HG02885 (cell line): ENCODE data around the gene USP28.
A peak's percentile ranks its signal among the peaks of the same experiment; 100 is the strongest.
"Not testable (repeated sequence)": the region's sequence is repeated elsewhere in the genome, so short reads cannot be mapped to it uniquely, and the experiment has no call there.

Source experiments
- ATAC-seq: cut with Tn5 transposase; IDR thresholded peaks from one replicate; pipeline ENCODE4 v1.9.1; 2021; ENCODE audit warnings: mild to moderate bottlenecking; ENCODE audit not compliant: unreplicated experiment, poor library complexity

USP28 gene

DNA sequence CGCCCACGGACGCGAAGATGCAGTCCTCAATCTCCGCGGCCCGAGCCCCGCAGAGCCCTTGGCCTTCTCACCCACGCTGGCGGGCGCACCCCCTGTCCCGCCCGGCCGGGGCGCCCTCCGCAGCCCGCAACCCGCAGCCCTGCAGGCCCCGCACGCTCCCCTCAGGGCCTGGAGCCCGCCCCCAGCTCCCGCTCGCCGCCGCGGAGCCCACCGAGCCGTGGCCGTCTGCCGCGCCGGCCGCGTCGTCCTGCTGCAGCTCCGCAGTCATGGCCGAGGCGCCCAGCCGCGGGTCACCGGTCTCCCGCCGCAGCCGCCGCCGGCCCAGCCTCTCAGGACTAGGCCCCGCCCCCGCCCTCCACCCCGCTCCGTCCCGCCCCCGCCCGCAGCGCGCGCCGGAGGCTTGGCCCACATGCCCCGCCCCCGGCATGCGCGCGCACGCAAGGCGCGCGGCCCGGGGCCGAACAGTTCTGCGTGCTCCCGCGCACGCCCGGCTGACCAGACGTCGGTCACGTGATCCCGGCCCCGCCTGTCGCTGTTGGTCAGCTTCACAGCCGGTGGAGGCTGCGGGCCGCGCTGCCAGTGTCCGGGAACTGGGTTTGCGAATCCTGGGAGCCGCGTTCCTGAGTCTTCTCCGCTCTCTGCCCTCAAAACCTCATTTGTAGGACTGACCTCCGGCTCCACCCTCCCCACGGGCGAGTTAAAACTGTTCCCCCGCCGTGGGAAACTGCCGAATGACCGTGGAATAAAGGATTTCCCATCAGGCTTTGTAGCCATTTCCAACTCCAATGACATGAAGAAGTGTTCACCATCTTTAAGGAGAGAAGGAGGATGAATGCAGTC lies at the start of gene USP28:
Gene USP28 (minus strand): TSS at position 339 of the 840 bp plus-strand sequence. CDS start 71 bp downstream, at position 268.
- peak; percentile 87 for ATAC-seq

- no peak for ATAC-seq
Observed at GRCh38 chr11:113923572-113923971, 48.2 kb upstream of the USP28 start.

DNA sequence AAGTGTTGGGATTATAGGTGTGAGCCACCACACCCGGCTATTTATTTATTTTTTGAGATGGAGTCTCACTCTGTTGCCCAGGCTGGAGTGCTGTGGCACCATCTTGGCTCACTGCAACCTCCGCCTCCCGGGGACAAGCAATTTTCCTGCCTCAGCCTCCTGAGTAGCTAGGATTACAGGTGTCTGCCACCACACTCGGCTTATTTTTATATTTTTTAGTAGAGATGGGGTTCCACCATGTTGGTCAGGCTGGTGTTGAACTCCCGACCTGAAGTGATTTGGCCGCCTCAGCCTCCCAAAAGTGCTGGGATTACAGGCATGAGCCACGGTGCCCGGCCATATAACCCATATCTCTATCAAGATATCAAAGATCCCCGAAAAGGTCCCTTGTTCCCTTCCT lies 36.1 kb upstream of the USP28 start:
- ATAC-seq, result not testable (repeated sequence)

GRCh38 chr11:113908098-113908497 lies 32.7 kb upstream of the USP28 start:
- no peak for ATAC-seq

GRCh38 chr11:113907681-113908080 lies 32.3 kb upstream of the USP28 start:
- ATAC-seq, result no peak

GRCh38 chr11:113907152-113907551 lies 31.8 kb upstream of the USP28 start:
- no peak for ATAC-seq

- ATAC-seq, result no peak
Observed at GRCh38 chr11:113906516-113906915, 31.1 kb upstream of the USP28 start.

- ATAC-seq, result no peak
Observed at GRCh38 chr11:113906038-113906437, 30.7 kb upstream of the USP28 start.

GRCh38 chr11:113904379-113905101 lies 29.2 kb upstream of the USP28 start, which contains the start of gene HTR3B:
TSS of gene HTR3B (plus strand) at chr11:113904796. CDS start at chr11:113904934, 138 bp downstream.
- ATAC-seq, result no peak

- ATAC-seq, result no peak
Observed at GRCh38 chr11:113901141-113901540, 25.8 kb upstream of the USP28 start.

DNA sequence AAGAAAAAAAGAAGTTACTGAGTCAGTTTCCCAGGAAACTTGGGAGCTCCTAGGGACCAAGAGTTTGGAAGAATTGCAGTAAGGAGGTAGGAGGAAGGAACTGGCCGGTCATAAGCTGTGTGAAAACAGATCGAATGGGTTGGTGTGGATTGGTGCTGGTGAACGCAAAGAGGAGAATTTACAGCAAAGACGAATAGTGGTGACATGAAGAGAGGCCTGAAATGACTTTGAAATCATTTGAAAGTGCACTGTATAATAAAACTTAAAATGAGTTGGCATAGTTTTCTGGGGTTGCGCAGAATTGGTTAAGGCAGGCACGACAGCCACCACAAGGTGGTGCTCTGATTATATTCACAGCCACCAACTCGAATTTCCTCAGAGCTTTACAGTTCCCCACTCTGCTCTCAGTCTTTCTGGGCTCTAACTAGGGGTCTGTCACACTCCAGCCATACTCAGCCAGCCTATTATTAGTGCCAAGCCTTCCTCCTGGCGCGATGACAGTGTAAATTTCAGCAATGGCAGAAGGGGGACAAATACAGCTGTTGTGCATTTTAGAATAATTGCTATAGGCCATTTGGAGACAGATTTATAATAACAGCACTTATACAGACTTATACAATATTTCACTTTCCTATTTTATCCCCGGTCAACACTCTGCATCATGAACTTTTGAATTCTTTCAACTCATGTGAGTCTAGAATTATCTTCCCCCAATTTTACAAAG lies 20.9 kb upstream of the USP28 start:
- ATAC-seq, result peak; percentile 56

- no peak for ATAC-seq
Observed at GRCh38 chr11:113895367-113896155, 20.2 kb upstream of the USP28 start.

- ATAC-seq, result peak; percentile 56
Observed at GRCh38 chr11:113894421-113894996, 19.1 kb upstream of the USP28 start.

- no peak for ATAC-seq
Observed at GRCh38 chr11:113888848-113889247, 13.5 kb upstream of the USP28 start.

GRCh38 chr11:113885897-113886296 lies 10.5 kb upstream of the USP28 start:
- ATAC-seq, result no peak

GRCh38 chr11:113884361-113884836 lies 9.0 kb upstream of the USP28 start:
- no peak for ATAC-seq

DNA sequence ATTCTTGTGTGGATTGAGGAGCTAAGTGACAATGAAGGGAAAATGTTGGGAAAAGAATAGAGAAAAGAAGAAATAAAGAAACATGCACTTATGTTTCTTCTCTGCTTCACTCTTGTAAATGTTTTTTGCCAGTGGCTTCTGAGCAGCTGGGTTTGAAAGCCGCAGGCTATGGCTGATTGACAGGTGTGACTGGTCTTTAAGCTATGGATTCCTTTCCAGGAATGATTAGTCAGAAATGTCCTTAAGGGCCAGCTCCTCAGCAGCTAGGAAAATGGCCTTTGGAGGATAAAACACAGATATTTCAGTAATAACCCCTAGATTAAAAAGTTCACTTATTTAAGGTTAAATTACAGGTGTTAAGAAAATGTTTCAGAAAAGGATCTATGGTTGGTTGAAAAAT lies 6.5 kb upstream of the USP28 start:
- no peak for ATAC-seq

GRCh38 chr11:113880971-113881370 lies 5.6 kb upstream of the USP28 start:
- ATAC-seq, result no peak

GRCh38 chr11:113879446-113879845 lies 4.1 kb upstream of the USP28 start:
- ATAC-seq, result not testable (repeated sequence)
